Activated CD4-positive, alpha-beta T cell treated with anti-CD3 and anti-CD28 coated beads, Interleukin-2, amount 50 U/mL, for 4 hours (primary cell): ENCODE results near the gene EP400.

Experiments
- DNase-seq, 2 experiments: peaks; one replicate each; pipeline ENCODE4 v3.0.0-alpha.2; 2020

Gene EP400

GRCh38 chr12:132052196-132052932 lies 102.6 kb downstream of the EP400 start:
- no peak for DNase-seq

GRCh38 chr12:132053338-132054330 lies 103.9 kb downstream of the EP400 start:
- no peak for DNase-seq

- DNase-seq, result no peak
These were observed 105.2 kb downstream of the EP400 start for GRCh38 chr12:132054983-132055382.

- no peak for DNase-seq
These were observed 105.9 kb downstream of the EP400 start for GRCh38 chr12:132055535-132056096.

GRCh38 chr12:132056320-132056719 lies 106.6 kb downstream of the EP400 start:
- DNase-seq, result no peak

GRCh38 chr12:132056951-132057350 lies 107.2 kb downstream of the EP400 start:
- DNase-seq, result no peak

- no peak for DNase-seq
These were observed 107.9 kb downstream of the EP400 start for GRCh38 chr12:132057691-132058090.

GRCh38 chr12:132061197-132061596 lies 111.5 kb downstream of the EP400 start:
- no peak for DNase-seq

GRCh38 chr12:132061641-132062430 lies 112.1 kb downstream of the EP400 start:
- DNase-seq, result no peak

GRCh38 chr12:132062481-132062880 lies 112.7 kb downstream of the EP400 start:
- no peak for DNase-seq

GRCh38 chr12:132063491-132063890 lies 113.7 kb downstream of the EP400 start:
- DNase-seq, result no peak

- DNase-seq, result no peak
These were observed 114.9 kb downstream of the EP400 start for GRCh38 chr12:132064631-132065030.

- DNase-seq, result no peak
These were observed 115.5 kb downstream of the EP400 start for GRCh38 chr12:132065203-132065602.

GRCh38 chr12:132065609-132066344 lies 116.0 kb downstream of the EP400 start:
- DNase-seq, result no peak

GRCh38 chr12:132066345-132066685 lies 116.6 kb downstream of the EP400 start:
- DNase-seq, result no peak

- no peak for DNase-seq
These were observed 117.0 kb downstream of the EP400 start for GRCh38 chr12:132066749-132067148.

GRCh38 chr12:132067182-132067581 lies 117.4 kb downstream of the EP400 start:
- DNase-seq, result no peak

GRCh38 chr12:132068250-132068649 lies 118.5 kb downstream of the EP400 start:
- DNase-seq, result no peak

- no peak for DNase-seq
These were observed 119.7 kb downstream of the EP400 start for GRCh38 chr12:132069336-132069985.

GRCh38 chr12:132070298-132070697 lies 120.6 kb downstream of the EP400 start:
- DNase-seq, result no peak

- DNase-seq, result no peak
These were observed 121.5 kb downstream of the EP400 start for GRCh38 chr12:132071040-132071810.
